ENCODE measurements around the gene EHD4.
A peak's percentile ranks its signal among the peaks of the same experiment; 100 is the strongest.

Gene EHD4

DNA sequence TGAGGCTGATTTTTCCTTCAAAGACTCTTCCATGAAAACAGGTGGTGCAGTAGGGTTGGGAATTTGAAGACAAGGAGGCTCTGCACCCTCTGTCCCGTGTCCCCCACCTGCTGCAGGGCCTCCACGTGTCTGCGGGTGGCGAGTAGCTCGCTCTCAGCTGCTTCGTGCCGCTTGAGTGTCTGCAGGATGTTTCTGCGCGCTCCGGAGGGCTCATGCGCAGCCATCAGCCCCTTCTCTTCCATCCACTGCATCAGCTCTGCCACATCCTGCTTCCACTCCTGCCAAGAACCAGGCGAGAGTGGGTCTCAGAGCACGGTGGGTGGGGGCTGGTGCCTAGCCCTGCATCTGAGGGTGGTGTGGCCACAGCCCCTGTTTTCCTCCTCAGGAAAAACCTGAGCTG lies 96.3 kb downstream of the EHD4 start:
- no peak for DNase-seq

- no peak for DNase-seq
These were observed 97.6 kb downstream of the EHD4 start for GRCh38 chr15:41874736-41875135.

- no peak for DNase-seq
These were observed 98.6 kb downstream of the EHD4 start for GRCh38 chr15:41873711-41874110.

GRCh38 chr15:41872166-41872747 lies 100.1 kb downstream of the EHD4 start:
- no peak for DNase-seq

DNA sequence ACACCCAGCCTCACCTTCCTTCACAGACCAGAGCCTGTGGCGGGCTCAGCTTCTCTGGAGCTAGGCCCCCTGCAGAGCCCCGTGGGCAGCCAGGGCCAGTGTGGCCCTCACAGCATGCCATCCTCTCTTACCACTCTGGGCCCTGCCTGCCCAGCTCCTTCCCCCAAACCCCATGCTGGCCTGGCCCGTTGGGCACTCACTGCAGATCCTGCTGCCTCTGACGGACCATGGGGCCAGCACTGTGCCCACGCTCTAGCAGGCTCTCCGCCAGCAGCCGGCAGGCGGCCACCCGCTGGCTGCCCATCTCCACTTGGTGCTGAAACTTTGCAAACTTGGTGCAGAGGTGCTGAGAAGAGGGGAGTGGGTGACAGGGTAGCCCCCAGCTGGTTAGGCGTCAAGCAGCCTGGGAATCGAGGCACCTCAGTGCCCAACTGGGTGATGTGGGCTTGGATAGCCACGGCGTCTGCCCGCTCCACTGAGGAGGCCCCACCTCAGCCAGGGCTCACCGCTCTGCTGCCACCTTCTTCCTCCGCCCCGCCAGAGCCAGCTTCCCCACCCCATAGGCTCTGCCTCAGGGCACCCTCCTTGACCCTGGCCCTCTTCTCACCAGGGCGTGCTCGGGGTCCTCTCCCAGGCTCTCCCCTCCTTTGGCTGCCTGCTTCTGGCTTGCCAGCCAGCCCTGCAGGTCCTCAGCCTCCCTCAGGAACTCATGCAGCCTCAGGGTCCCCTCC lies 101.0 kb downstream of the EHD4 start:
- DNase-seq: no peak

DNA sequence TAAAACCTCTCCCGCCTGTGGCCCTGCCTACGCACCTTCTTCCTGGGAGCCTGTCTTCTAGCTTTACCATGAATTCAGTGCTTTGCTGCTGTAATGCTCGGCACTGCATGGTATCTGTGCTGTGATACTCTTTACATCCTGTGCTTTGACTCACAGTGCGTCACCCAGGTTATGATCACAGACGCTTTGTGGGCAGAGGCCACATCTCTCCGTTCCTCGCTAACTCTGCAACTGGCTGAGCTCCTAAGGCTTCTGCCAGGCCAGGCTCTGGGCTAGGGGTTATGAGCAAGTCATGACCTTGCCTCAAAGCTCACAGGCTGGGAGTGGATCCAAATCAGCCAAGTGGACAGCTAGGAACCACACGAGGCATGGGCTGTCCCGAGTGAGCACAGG lies 101.7 kb downstream of the EHD4 start:
- DNase-seq: peak; percentile 49 to 62

DNA sequence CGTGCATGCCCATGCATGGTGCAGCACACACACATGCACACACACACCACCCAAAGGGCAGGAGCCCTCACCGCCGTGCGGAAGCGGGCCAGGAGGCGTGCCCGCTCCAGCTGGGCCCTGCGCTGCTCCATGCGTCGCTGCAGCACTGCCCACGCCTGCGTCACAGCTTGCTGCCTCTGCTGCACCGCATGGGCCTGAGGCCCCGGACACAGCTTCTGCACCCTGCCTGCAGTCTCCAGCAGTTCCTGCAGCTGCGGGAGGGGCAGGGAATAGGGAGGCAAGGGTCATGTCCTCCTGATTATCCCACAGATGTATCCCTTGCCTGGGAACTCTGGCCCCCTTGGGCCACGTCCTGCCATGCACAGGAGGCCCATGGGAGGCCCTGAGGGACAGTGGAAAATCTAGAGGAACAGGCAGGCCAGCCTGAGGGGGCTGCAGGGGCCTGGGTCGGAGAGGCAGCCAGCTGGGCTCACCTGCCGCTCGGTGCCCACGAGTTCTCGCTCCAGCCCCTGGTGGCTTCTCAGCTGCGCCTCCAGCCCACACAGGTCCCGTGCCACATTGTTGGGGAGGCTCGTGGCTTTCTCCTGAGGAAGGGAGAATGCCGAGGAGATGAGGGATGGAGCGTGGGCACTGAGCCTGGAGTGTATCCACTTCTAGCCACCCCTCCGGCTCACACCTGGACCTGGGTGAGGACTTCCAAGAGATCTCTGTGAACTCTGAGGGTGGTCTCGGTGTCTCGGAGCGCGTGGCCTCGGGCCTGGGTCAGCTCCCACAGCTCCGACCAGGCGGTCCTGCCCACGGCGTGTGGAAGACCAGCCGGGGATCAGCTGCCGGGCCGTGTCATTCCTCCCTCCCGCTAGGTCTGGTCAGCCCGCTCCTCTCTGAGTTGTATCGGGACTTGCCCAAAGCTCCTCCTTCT lies 102.3 kb downstream of the EHD4 start:
- no peak for DNase-seq

GRCh38 chr15:41868321-41868720 lies 104.0 kb downstream of the EHD4 start:
- no peak for DNase-seq

- no peak for DNase-seq
These were observed 105.3 kb downstream of the EHD4 start for GRCh38 chr15:41866872-41867579.

- no peak for DNase-seq
These were observed 106.1 kb downstream of the EHD4 start for GRCh38 chr15:41866263-41866703.

DNA sequence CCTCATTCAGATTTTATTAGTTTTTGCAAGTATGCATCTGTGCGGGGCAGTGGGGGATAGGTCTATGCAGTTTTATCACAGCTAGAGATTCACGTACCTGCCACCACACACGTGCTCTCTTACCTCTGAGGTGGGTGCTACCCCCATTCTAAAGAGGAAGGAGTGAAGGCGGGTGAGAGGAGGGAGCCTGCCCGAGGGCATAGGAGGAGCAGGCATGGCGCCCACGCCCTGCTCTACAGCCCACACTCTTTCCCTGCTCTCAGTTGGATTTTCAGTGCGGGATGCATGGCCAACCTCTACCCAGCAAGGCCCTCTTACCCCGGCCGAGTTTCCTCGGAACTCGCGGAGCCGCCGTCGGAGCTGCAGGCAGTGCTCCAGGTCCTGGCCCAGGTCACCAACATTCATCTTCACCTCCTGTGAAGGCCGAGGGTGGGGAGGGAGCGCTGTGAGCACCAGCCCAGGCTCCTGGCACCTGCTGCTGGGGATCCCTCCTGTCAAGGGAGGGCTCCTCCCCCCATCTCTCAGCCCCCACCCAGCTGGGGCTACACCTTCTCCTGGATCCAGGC lies 106.8 kb downstream of the EHD4 start:
- DNase-seq: no peak

DNA sequence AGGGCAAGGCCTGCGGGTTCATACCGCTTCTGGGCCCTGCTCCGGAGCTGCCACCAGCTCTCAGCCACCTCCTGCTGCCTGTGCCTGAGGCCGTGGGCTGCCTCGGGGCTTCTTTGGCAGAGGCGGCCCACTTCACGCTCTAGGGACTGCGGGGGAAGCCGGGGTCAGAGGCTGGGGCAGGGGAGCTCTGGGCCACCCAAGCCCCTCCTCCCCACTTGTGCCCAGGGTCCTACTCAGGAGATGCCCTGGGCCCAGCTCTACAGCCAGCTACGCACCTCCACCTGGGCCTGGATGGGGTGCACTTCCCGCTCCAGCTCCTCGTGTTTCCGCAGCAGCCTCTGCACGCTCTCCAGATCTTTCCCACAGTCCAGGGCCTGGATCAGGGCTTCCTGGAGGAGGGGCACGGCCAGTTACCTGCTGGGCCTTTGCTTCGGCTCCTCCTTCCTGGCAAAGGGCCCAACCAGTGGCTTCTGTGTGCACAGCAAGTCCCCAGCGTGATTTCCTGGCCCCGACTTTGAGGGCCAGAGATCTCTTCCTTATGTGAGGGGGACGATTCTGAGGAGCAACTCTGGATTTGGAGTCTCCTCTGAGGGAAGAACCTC lies 109.7 kb downstream of the EHD4 start:
- no peak for DNase-seq

DNA sequence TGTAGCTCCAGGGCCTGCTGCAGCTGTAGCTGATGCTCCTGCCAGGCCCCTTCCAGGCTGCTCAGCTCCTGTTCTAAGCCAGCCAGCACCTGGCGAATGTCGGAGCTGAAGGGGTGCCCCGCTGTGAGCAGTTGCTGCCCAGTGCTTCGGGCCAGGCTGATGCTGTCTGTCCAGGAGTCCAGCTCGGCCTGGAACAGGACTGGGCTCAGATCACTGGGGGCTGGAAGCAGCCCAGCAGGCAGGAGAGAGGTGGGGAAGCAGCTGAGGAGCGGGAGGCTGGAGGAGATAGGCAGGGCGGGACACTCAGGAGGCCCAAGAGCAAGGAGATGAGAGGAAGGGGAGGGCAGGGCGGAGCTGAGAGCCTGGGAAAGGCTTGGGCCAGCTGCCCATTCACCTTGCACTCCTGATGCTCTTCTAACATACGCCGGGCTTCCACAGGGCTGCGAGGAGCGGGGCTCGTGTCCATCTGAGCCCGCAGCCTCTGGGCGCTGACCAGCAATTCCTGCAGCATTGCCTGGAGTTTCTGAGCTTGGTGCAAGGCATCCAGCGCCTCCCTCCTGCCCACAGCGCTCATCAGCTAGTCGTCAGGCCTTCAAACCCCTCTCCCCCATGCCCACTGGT lies 110.5 kb downstream of the EHD4 start:
- DNase-seq: no peak

- DNase-seq: no peak
These were observed 112.1 kb downstream of the EHD4 start for GRCh38 chr15:41860049-41860828.

GRCh38 chr15:41858756-41859155 lies 113.6 kb downstream of the EHD4 start:
- DNase-seq: no peak

GRCh38 chr15:41857316-41857715 lies 115.0 kb downstream of the EHD4 start:
- no peak for DNase-seq

- no peak for DNase-seq
These were observed 115.6 kb downstream of the EHD4 start for GRCh38 chr15:41856716-41857115.

GRCh38 chr15:41856262-41856661 lies 116.1 kb downstream of the EHD4 start:
- no peak for DNase-seq

GRCh38 chr15:41855261-41855961 lies 116.9 kb downstream of the EHD4 start:
- DNase-seq: no peak

GRCh38 chr15:41854443-41854842 lies 117.9 kb downstream of the EHD4 start:
- no peak for DNase-seq

All from stimulated activated CD4-positive, alpha-beta T cell treated with anti-CD3 and anti-CD28 coated beads, Interleukin-2, amount 100 ng/mL, for 24 hours (primary cell).